Gastrocnemius medialis (tissue), 4 donors: ENCODE data around the gene NRCAM. TPM values are rescaled to one million over a fixed set of nuclear protein-coding genes. Genes with fewer than 3 reads are reported as not detected.

Source experiments
- ATAC-seq, 2 donors: fragments of 150-250 bp; one replicate each; pipeline ENCODE4 v1.9.1; 2016
- DNase-seq, 2 donors: peaks; one replicate each; pipeline ENCODE4 v3.0.0-alpha.2; 2019
- H3K27ac ChIP-seq, 4 donors: fragments of 200-600 bp; sonication (generic); 1 replicate in 1 of 4; 2 replicates in 3 of 4; pipeline ENCODE4 v1.5.1; 2016 to 2018; ENCODE audit warnings: mild to moderate bottlenecking in 2 of 4, moderate library complexity in 1 of 4
- H3K27me3 ChIP-seq, 3 donors: fragments of 200-600 bp; sonication (generic) in 2 of 3; 1 replicate in 1 of 3; 2 replicates in 2 of 3; pipeline versions ENCODE4 v1.5.1 to v1.6.0; 2016 to 2019; ENCODE audit warnings: mild to moderate bottlenecking in 1 of 3, moderate library complexity in 1 of 3
- H3K36me3 ChIP-seq, 2 donors: fragments of 200-600 bp; sonication (generic) in 1 of 2; one replicate each; pipeline ENCODE4 v1.5.1; 2017 to 2018
- H3K4me1 ChIP-seq, 2 donors: fragments of 200-600 bp; sonication (generic) in 1 of 2; one replicate each; pipeline ENCODE4 v1.5.1; 2016 to 2017; ENCODE audit warnings: mild to moderate bottlenecking in 2 of 2
- H3K4me3 ChIP-seq, 4 donors: fragments of 200-600 bp; sonication (generic) in 3 of 4; 1 replicate in 1 of 4; 2 replicates in 3 of 4; pipeline ENCODE4 v1.5.1; 2016 to 2019; ENCODE audit warnings: mild to moderate bottlenecking in 2 of 4
- H3K9me3 ChIP-seq, 3 donors: fragments of 200-600 bp; sonication (generic) in 2 of 3; 1 replicate in 1 of 3; 2 replicates in 2 of 3; pipeline ENCODE4 v1.5.1; 2016 to 2019
- CTCF ChIP-seq, 5 experiments: fragments of 450-650 bp in 3 of 5; fragments of 200-600 bp in 2 of 5; sonication (generic) in 2 of 5; IDR thresholded peaks in 4 of 5; conservative IDR thresholded peaks in 1 of 5; 1 replicate in 4 of 5; 2 replicates in 1 of 5; pipeline ENCODE4 v1.5.1; 2016 to 2019; ENCODE audit warnings: antibody characterized with exemption in 5 of 5, mild to moderate bottlenecking in 3 of 5, moderate library complexity in 3 of 5
- POLR2A ChIP-seq, 2 donors: fragments of 450-650 bp; IDR thresholded peaks; one replicate each; pipeline ENCODE4 v1.6.1; 2017; ENCODE audit warnings: antibody characterized with exemption in 2 of 2, mild to moderate bottlenecking in 2 of 2, moderate library complexity in 2 of 2
- in situ Hi-C, 4 donors: fragments of 200-750 bp; cut with MboI; loops; one replicate each; pipeline versions ENCODE4 v1.15.0 to v1.8.0; 2017; ENCODE audit warnings: low sequenced_read_pairs in 4 of 4
- intact Hi-C: fragments of 100-400 bp; cut with DNase I; formaldehyde crosslinking; loops from one replicate; pipeline ENCODE4 v1.15.1; 2023; ENCODE audit warnings: low total_unique reads
- total RNA-seq, 4 donors: library from RNA; depleted of rRNA; stranded (reverse); fragments of >200 nt; gene quantifications; one replicate each; pipeline versions ENCODE4 v1.1.0 to v1.2.3, GENCODE V29; 2016

NRCAM gene
- total RNA-seq, 4 donors from 2014 or later, result 0.18 to 0.31 (median 0.23) TPM; not detected in 1

- intact Hi-C loops, result no loop called here
- no peak for ATAC-seq
These were observed 134.2 kb downstream of the NRCAM start for GRCh38 chr7:108322046-108322445.

GRCh38 chr7:108321359-108321758 is 134.9 kb downstream of the NRCAM start:
- no peak for ATAC-seq
- Histone ChIP-seq H3K27me3 (no peaks in the 10 kb centered on the region), H3K27ac (no peak overlapping the region), H3K36me3 (no peaks in the 10 kb centered on the region), H3K4me3 (no peak overlapping the region), H3K4me1 (no peaks in the 10 kb centered on the region), H3K9me3 (no peaks in the 10 kb centered on the region)
- DNase-seq, result no peak
- in situ Hi-C loops, result no loop called here
- intact Hi-C loops, result no loop called here
- TF ChIP-seq POLR2A (IDR thresholded peaks at IDR 0.05) (no peak), CTCF (IDR thresholded peaks at IDR 0.05 in 4 of 5, conservative IDR thresholded peaks at IDR 0.05 in 1 of 5) (no peak)

More at GRCh38 chr7:108322046-108322445, 134.2 kb downstream of the NRCAM start:
- DNase-seq, result no peak
- Histone ChIP-seq H3K4me3 (no peak overlapping the region), H3K36me3 (no peaks in the 10 kb centered on the region), H3K9me3 (no peaks in the 10 kb centered on the region), H3K27me3 (no peaks in the 10 kb centered on the region), H3K4me1 (no peaks in the 10 kb centered on the region), H3K27ac (no peak overlapping the region)
- TF ChIP-seq POLR2A (IDR thresholded peaks at IDR 0.05) (no peak), CTCF (IDR thresholded peaks at IDR 0.05 in 4 of 5, conservative IDR thresholded peaks at IDR 0.05 in 1 of 5) (no peak)
- in situ Hi-C loops, result no loop called here

GRCh38 chr7:108316708-108317107 is 139.5 kb downstream of the NRCAM start:
- Histone ChIP-seq H3K27ac (no peak overlapping the region), H3K4me1 (no peaks in the 10 kb centered on the region), H3K4me3 (no peak overlapping the region), H3K9me3 (no peaks in the 10 kb centered on the region), H3K27me3 (no peaks in the 10 kb centered on the region), H3K36me3 (no peaks in the 10 kb centered on the region)
- DNase-seq, result no peak
- ATAC-seq, result no peak
- TF ChIP-seq POLR2A (IDR thresholded peaks at IDR 0.05) (no peak), CTCF (IDR thresholded peaks at IDR 0.05 in 4 of 5, conservative IDR thresholded peaks at IDR 0.05 in 1 of 5) (no peak)
- intact Hi-C loops, result no loop called here
- in situ Hi-C loops, result no loop called here

- in situ Hi-C loops, result no loop called here
- no peaks in the 10 kb centered on the region for H3K36me3 ChIP-seq
- ATAC-seq (no peak), DNase-seq (no peak)
- no peaks in the 10 kb centered on the region for H3K27me3 ChIP-seq
- intact Hi-C loops, result no loop called here
- no peaks in the 10 kb centered on the region for H3K4me1 ChIP-seq
- no peak for TF ChIP-seq CTCF (IDR thresholded peaks at IDR 0.05 in 4 of 5, conservative IDR thresholded peaks at IDR 0.05 in 1 of 5)
- TF ChIP-seq POLR2A (IDR thresholded peaks at IDR 0.05), result no peak
- no peaks in the 10 kb centered on the region for H3K9me3 ChIP-seq
- H3K4me3 ChIP-seq, result no peak overlapping the region
- no peak overlapping the region for H3K27ac ChIP-seq
These were observed 141.7 kb downstream of the NRCAM start for GRCh38 chr7:108314551-108314950.

GRCh38 chr7:108314049-108314448 is 142.2 kb downstream of the NRCAM start:
- TF ChIP-seq CTCF (IDR thresholded peaks at IDR 0.05 in 4 of 5, conservative IDR thresholded peaks at IDR 0.05 in 1 of 5), result no peak
- TF ChIP-seq POLR2A (IDR thresholded peaks at IDR 0.05), result no peak
- Histone ChIP-seq H3K36me3 (no peaks in the 10 kb centered on the region), H3K9me3 (no peaks in the 10 kb centered on the region), H3K4me3 (no peak overlapping the region), H3K4me1 (no peaks in the 10 kb centered on the region), H3K27ac (no peak overlapping the region), H3K27me3 (no peaks in the 10 kb centered on the region)
- intact Hi-C loops, result no loop called here
- in situ Hi-C loops, result no loop called here
- no peak for ATAC-seq
- no peak for DNase-seq
